Breast epithelium (tissue), 4 donors: ENCODE results near the gene ARFGAP1. TPM values are rescaled to one million over a fixed set of nuclear protein-coding genes. Genes with fewer than 3 reads are reported as not detected.

Source experiments
- DNase-seq, 2 donors: peaks; one replicate each; pipeline ENCODE4 v3.0.0-alpha.2; 2019; ENCODE audit warnings: low spot score in 2 of 2
- H3K27ac ChIP-seq, 2 donors: fragments of 200-600 bp; sonication (generic) in 1 of 2; one replicate each; pipeline ENCODE4 v1.5.1; 2016 to 2019; ENCODE audit warnings: mild to moderate bottlenecking in 1 of 2
- H3K27me3 ChIP-seq, 2 donors: fragments of 200-600 bp; sonication (generic) in 1 of 2; one replicate each; pipeline versions ENCODE4 v1.5.1 to v1.6.0; 2017 to 2019; ENCODE audit warnings: control low read depth in 1 of 2, mild to moderate bottlenecking in 1 of 2
- H3K36me3 ChIP-seq: fragments of 200-600 bp; one replicate; pipeline ENCODE4 v1.5.1; 2019
- H3K4me1 ChIP-seq, 2 donors: fragments of 200-600 bp; sonication (generic); one replicate each; pipeline ENCODE4 v1.5.1; 2016 to 2019; ENCODE audit warnings: control low read depth in 1 of 2
- H3K4me3 ChIP-seq, 3 donors: fragments of 200-600 bp; sonication (generic); 1 replicate in 2 of 3; 2 replicates in 1 of 3; pipeline ENCODE4 v1.5.1; 2016 to 2019; ENCODE audit warnings: mild to moderate bottlenecking in 3 of 3, moderate library complexity in 2 of 3
- H3K9me3 ChIP-seq, 2 donors: fragments of 200-600 bp; sonication (generic) in 1 of 2; one replicate each; pipeline ENCODE4 v1.5.1; 2016 to 2019; ENCODE audit warnings: control low read depth in 1 of 2
- CTCF ChIP-seq, 3 donors: fragments of 450-650 bp; IDR thresholded peaks; one replicate each; pipeline ENCODE4 v1.5.1; 2016 to 2017; ENCODE audit warnings: antibody characterized with exemption in 3 of 3, mild to moderate bottlenecking in 3 of 3, moderate library complexity in 3 of 3
- POLR2A ChIP-seq: fragments of 450-650 bp; IDR thresholded peaks from one replicate; pipeline ENCODE4 v1.6.1; 2016; ENCODE audit warnings: antibody characterized with exemption, mild to moderate bottlenecking, moderate library complexity
- POLR2AphosphoS5 ChIP-seq, 3 donors: sonication (generic); formaldehyde crosslinking; IDR thresholded peaks; one replicate each; pipeline ENCODE4 v1.6.1; 2017; ENCODE audit warnings: antibody characterized with exemption in 3 of 3
- intact Hi-C: fragments of 100-400 bp; cut with DNase I; formaldehyde crosslinking; loops from one replicate; pipeline ENCODE4 v1.15.1; 2023; ENCODE audit warnings: low total_unique reads
- total RNA-seq, 3 donors: library from RNA; depleted of rRNA; stranded (reverse); fragments of >200 nt; gene quantifications; one replicate each; pipeline ENCODE4 v1.1.0, GENCODE V29; 2016

ARFGAP1 gene
- total RNA-seq, 3 donors from 2014 or later = 24.3 to 44.6 (median 38.2) TPM

DNA sequence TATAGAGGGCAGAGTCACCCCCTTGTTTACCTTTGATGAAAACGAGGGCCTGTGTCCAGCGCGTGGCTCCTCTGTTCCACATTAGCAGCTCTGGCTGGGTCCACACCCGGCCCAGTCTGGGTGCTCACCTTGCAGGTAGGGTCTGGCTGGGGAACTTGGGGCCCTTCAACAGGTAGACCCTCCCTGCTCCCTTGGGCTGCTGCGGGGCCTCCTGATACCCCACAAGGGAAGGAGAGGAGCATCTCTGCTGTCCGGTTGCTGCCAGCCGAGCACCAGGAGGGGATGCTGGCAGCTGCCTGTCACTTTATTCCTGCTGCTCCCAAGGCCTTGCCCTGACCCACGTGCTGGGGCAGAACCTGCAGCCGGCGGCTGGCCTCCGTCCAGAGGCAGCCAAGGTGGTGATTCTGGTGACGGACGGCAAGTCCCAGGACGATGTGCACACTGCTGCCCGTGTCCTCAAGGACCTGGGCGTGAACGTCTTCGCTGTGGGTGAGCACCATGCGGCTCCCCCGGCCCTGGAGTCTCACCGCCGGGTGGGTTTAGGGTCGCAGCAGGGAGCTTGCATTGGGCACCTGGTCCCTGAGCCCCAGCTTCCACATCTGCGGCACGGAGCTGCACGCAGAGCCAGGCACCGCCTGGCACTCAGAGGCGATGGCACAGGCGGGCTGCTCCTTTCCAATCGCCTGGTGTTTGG is 35.8 kb downstream of the ARFGAP1 start:
- H3K4me1 ChIP-seq = no peaks in the 10 kb centered on the region
- no peaks in the 10 kb centered on the region for H3K9me3 ChIP-seq
- intact Hi-C loops = no loop called here
- H3K27ac ChIP-seq = no peak overlapping the region
- H3K4me3 ChIP-seq = no peak overlapping the region
- H3K36me3 ChIP-seq = no peaks in the 10 kb centered on the region
- no peak for DNase-seq
- peaks cover 0 to 81% of the 10 kb centered on the region in 2 donors for H3K27me3 ChIP-seq
- TF ChIP-seq POLR2A (no peak), POLR2AphosphoS5 (IDR thresholded peaks at IDR 0.05) (no peak), CTCF (IDR thresholded peaks at IDR 0.05) (no peak)

DNA sequence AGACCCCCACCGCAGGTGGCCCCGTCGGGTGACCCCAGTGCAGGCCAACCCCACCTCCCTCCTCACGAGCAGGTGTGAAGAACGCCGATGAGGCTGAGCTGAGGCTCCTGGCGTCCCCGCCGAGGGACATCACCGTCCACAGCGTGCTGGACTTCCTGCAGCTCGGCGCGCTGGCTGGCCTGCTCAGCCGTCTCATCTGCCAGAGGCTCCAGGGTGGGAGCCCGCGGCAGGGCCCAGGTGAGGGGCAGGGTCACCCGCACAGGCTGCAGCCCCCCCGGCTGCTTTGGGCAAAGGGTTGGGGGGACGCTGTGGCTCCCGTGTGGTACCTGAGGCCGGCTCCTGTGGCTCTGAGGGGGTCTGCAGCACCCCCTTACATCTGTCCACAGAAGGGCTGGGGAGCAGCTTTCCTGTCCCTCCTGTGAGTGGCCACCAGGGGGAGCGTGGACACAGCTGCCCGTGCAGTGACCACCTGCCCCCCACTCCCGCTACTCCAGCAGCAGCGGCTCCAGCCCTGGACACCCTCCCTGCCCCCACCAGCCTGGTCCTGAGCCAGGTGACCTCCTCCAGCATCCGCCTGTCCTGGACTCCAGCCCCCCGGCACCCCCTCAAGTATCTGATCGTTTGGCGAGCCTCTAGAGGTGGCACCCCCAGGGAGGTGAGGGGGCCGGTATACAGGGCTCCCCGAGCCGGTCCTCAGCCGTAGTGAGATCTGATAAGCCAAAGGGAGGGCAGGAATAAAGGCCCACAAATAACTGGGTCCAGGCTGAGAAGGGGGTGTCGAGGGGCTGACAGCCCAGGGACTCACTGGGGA is 36.9 kb downstream of the ARFGAP1 start:
- Histone ChIP-seq H3K36me3 (no peaks in the 10 kb centered on the region), H3K9me3 (no peaks in the 10 kb centered on the region), H3K27me3 (peaks cover 0 to 81% of the 10 kb centered on the region in 2 donors), H3K4me3 (no peak overlapping the region), H3K4me1 (no peaks in the 10 kb centered on the region), H3K27ac (no peak overlapping the region)
- DNase-seq = no peak
- TF ChIP-seq CTCF (IDR thresholded peaks at IDR 0.05) (peak; percentile 49 to 77 (median 68)), POLR2A (no peak)
- intact Hi-C loops = no loop called here

DNA sequence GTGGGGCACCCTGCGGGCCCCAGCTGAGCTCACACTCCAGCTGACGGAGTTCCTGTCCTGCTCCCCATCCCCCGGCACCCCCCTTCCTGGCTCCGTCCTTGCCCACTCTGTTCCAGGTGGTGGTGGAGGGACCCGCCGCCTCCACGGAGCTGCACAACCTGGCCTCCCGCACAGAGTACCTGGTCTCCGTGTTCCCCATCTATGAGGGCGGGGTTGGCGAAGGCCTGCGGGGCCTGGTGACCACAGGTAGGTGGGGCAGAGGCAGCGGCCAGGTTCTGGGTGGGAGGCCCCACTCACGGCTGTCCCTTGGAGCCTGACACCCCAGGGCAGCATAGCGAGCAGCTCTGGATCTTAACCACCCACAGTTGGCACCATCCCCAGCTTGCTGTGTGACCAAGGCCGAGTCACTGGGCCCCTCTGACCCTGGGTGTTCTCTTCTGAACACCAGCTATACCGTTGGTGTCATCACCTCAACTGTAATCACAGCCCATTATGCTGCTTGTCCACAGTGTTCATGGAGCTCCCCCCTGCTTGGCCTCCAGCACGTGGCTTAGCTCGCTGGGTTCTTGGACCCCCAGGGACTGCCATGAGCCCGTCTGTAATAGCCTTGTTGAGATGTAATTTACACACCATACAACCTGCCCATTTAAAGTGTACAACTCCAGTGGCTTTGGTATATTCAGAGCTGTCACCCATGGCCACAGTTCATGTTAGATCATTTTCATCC is 37.8 kb downstream of the ARFGAP1 start:
- no peak overlapping the region for H3K27ac ChIP-seq
- no peak for DNase-seq
- no peaks in the 10 kb centered on the region for H3K9me3 ChIP-seq
- peaks cover 0 to 71% of the 10 kb centered on the region in 2 donors for H3K27me3 ChIP-seq
- H3K4me1 ChIP-seq = no peaks in the 10 kb centered on the region
- intact Hi-C loops = no loop called here
- TF ChIP-seq POLR2A (no peak), CTCF (IDR thresholded peaks at IDR 0.05) (no peak), POLR2AphosphoS5 (IDR thresholded peaks at IDR 0.05) (no peak)
- no peak overlapping the region for H3K4me3 ChIP-seq
- no peaks in the 10 kb centered on the region for H3K36me3 ChIP-seq

- Histone ChIP-seq H3K36me3 (no peaks in the 10 kb centered on the region), H3K27me3 (peaks cover 0 to 73% of the 10 kb centered on the region in 2 donors), H3K4me1 (no peaks in the 10 kb centered on the region), H3K9me3 (no peaks in the 10 kb centered on the region), H3K4me3 (no peak overlapping the region), H3K27ac (no peak overlapping the region)
- TF ChIP-seq POLR2AphosphoS5 (IDR thresholded peaks at IDR 0.05) (no peak), CTCF (IDR thresholded peaks at IDR 0.05) (no peak), POLR2A (no peak)
- no peak for DNase-seq
- intact Hi-C loops = no loop called here
These were observed 38.7 kb downstream of the ARFGAP1 start for GRCh38 chr20:63311186-63311832.
